ENCODE results near the gene ZNF175. TPM values are rescaled to one million over a fixed set of nuclear protein-coding genes. Genes with fewer than 3 reads are reported as not detected.

ZNF175 gene
- total RNA-seq, 1 donor from 2014 or later, result 11.0 TPM

- DNase-seq (ENCODE audit: low spot score), result no peak
- intact Hi-C loops (cut with micrococcal nuclease), result no loop called here
- H3K27ac Mint-ChIP-seq, result no peak overlapping the region
- H3K36me3 Mint-ChIP-seq (ENCODE audit: low read depth), result no peaks in the 10 kb centered on the region
- no peak overlapping the region for H3K4me3 Mint-ChIP-seq (ENCODE audit: low read depth)
- H3K4me1 Mint-ChIP-seq (ENCODE audit: low read depth), result no peaks in the 10 kb centered on the region
- H3K27me3 Mint-ChIP-seq (ENCODE audit: low read depth), result peaks cover 48% of the 10 kb centered on the region
- H3K9me3 Mint-ChIP-seq, result no peaks in the 10 kb centered on the region
Measured at GRCh38 chr19:51559240-51559639, 11.8 kb upstream of the ZNF175 start.

GRCh38 chr19:51560339-51560738 is 10.7 kb upstream of the ZNF175 start:
- Mint-ChIP-seq H3K9me3 (no peaks in the 10 kb centered on the region), H3K4me3 (ENCODE audit: low read depth) (no peak overlapping the region), H3K36me3 (ENCODE audit: low read depth) (no peaks in the 10 kb centered on the region), H3K4me1 (ENCODE audit: low read depth) (no peaks in the 10 kb centered on the region), H3K27me3 (ENCODE audit: low read depth) (peaks cover 47% of the 10 kb centered on the region), H3K27ac (no peak overlapping the region)
- DNase-seq (ENCODE audit: low spot score), result no peak
- intact Hi-C loops (cut with micrococcal nuclease), result no loop called here

- intact Hi-C loops (cut with micrococcal nuclease), result no loop called here
- H3K9me3 Mint-ChIP-seq, result no peaks in the 10 kb centered on the region
- H3K27ac Mint-ChIP-seq, result no peak overlapping the region
- H3K4me1 Mint-ChIP-seq (ENCODE audit: low read depth), result peaks cover 8% of the 10 kb centered on the region
- no peaks in the 10 kb centered on the region for H3K36me3 Mint-ChIP-seq (ENCODE audit: low read depth)
- DNase-seq (ENCODE audit: low spot score), result no peak
- H3K4me3 Mint-ChIP-seq (ENCODE audit: low read depth), result no peak overlapping the region
- H3K27me3 Mint-ChIP-seq (ENCODE audit: low read depth), result peaks cover 39% of the 10 kb centered on the region
Measured at GRCh38 chr19:51564791-51565190, 6.3 kb upstream of the ZNF175 start.

- Mint-ChIP-seq H3K4me3 (ENCODE audit: low read depth) (no peak overlapping the region), H3K4me1 (ENCODE audit: low read depth) (peaks cover 10% of the 10 kb centered on the region), H3K36me3 (ENCODE audit: low read depth) (no peaks in the 10 kb centered on the region), H3K9me3 (no peaks in the 10 kb centered on the region), H3K27me3 (ENCODE audit: low read depth) (peaks cover 35% of the 10 kb centered on the region), H3K27ac (no peak overlapping the region)
- no peak for DNase-seq (ENCODE audit: low spot score)
- intact Hi-C loops (cut with micrococcal nuclease), result no loop called here
Measured at GRCh38 chr19:51565583-51565982, 5.5 kb upstream of the ZNF175 start.

- intact Hi-C loops (cut with micrococcal nuclease), result no loop called here
- H3K4me3 Mint-ChIP-seq (ENCODE audit: low read depth), result no peak overlapping the region
- H3K27me3 Mint-ChIP-seq (ENCODE audit: low read depth), result peaks cover 28% of the 10 kb centered on the region
- no peak overlapping the region for H3K27ac Mint-ChIP-seq
- DNase-seq (ENCODE audit: low spot score), result no peak
- no peaks in the 10 kb centered on the region for H3K9me3 Mint-ChIP-seq
- H3K36me3 Mint-ChIP-seq (ENCODE audit: low read depth), result peaks cover 5% of the 10 kb centered on the region
- H3K4me1 Mint-ChIP-seq (ENCODE audit: low read depth), result peaks cover 15% of the 10 kb centered on the region
Measured at GRCh38 chr19:51566489-51567100, 4.5 kb upstream of the ZNF175 start.

- peaks cover 23% of the 10 kb centered on the region for H3K4me1 Mint-ChIP-seq (ENCODE audit: low read depth)
- H3K4me3 Mint-ChIP-seq (ENCODE audit: low read depth), result no peak overlapping the region
- H3K27me3 Mint-ChIP-seq (ENCODE audit: low read depth), result peaks cover 24% of the 10 kb centered on the region
- no peaks in the 10 kb centered on the region for H3K9me3 Mint-ChIP-seq
- intact Hi-C loops (cut with micrococcal nuclease), result no loop called here
- no peak for DNase-seq (ENCODE audit: low spot score)
- peaks cover 14% of the 10 kb centered on the region for H3K36me3 Mint-ChIP-seq (ENCODE audit: low read depth)
- H3K27ac Mint-ChIP-seq, result no peak overlapping the region
Measured at GRCh38 chr19:51567583-51567982, 3.5 kb upstream of the ZNF175 start.

- H3K4me3 Mint-ChIP-seq (ENCODE audit: low read depth), result no peak overlapping the region
- H3K4me1 Mint-ChIP-seq (ENCODE audit: low read depth), result peaks cover 28% of the 10 kb centered on the region
- DNase-seq (ENCODE audit: low spot score), result no peak
- intact Hi-C loops (cut with micrococcal nuclease), result no loop called here
- H3K9me3 Mint-ChIP-seq, result no peaks in the 10 kb centered on the region
- peaks cover 20% of the 10 kb centered on the region for H3K36me3 Mint-ChIP-seq (ENCODE audit: low read depth)
- H3K27me3 Mint-ChIP-seq (ENCODE audit: low read depth), result peaks cover 23% of the 10 kb centered on the region
- no peak overlapping the region for H3K27ac Mint-ChIP-seq
Measured at GRCh38 chr19:51568456-51568855, 2.6 kb upstream of the ZNF175 start.

- intact Hi-C loops (cut with micrococcal nuclease), result loop anchor here (1.0 to 5.0 kb wide), 3 partner anchors 23 to 36 kb away; no protein-coding TSS in a partner anchor
- Mint-ChIP-seq H3K27me3 (ENCODE audit: low read depth) (peaks cover 12% of the 10 kb centered on the region), H3K9me3 (no peaks in the 10 kb centered on the region)
Measured at GRCh38 chr19:51571599-51571998, 516 bp downstream of the ZNF175 start.

GRCh38 chr19:51572410-51572809 is 1.3 kb downstream of the ZNF175 start:
- H3K27me3 Mint-ChIP-seq (ENCODE audit: low read depth), result peaks cover 11% of the 10 kb centered on the region
- DNase-seq (ENCODE audit: low spot score), result no peak
- intact Hi-C loops (cut with micrococcal nuclease), result loop anchor here (5.0 kb wide), 1 partner anchor 35 kb away; no protein-coding TSS in a partner anchor
- peaks cover 44% of the 10 kb centered on the region for H3K36me3 Mint-ChIP-seq (ENCODE audit: low read depth)
- H3K4me1 Mint-ChIP-seq (ENCODE audit: low read depth), result peaks cover 22% of the 10 kb centered on the region
- H3K27ac Mint-ChIP-seq, result no peak overlapping the region
- no peaks in the 10 kb centered on the region for H3K9me3 Mint-ChIP-seq
- peak overlapping the region; percentile 97 for H3K4me3 Mint-ChIP-seq (ENCODE audit: low read depth)

More at GRCh38 chr19:51571599-51571998, 516 bp downstream of the ZNF175 start:
- Mint-ChIP-seq H3K4me3 (ENCODE audit: low read depth) (peak overlapping the region; percentile 97), H3K36me3 (ENCODE audit: low read depth) (peaks cover 36% of the 10 kb centered on the region), H3K27ac (peak overlapping the region; percentile 53), H3K4me1 (ENCODE audit: low read depth) (peaks cover 23% of the 10 kb centered on the region)
- DNase-seq (ENCODE audit: low spot score), result no peak

GRCh38 chr19:51572908-51573307 is 1.8 kb downstream of the ZNF175 start:
- Mint-ChIP-seq H3K9me3 (no peaks in the 10 kb centered on the region), H3K4me1 (ENCODE audit: low read depth) (peaks cover 22% of the 10 kb centered on the region), H3K4me3 (ENCODE audit: low read depth) (no peak overlapping the region), H3K27me3 (ENCODE audit: low read depth) (peaks cover 9% of the 10 kb centered on the region), H3K27ac (no peak overlapping the region), H3K36me3 (ENCODE audit: low read depth) (peaks cover 46% of the 10 kb centered on the region)
- intact Hi-C loops (cut with micrococcal nuclease), result loop anchor here (5.0 kb wide), 1 partner anchor 34 kb away; no protein-coding TSS in a partner anchor
- DNase-seq (ENCODE audit: low spot score), result no peak

GRCh38 chr19:51573331-51573730 is 2.2 kb downstream of the ZNF175 start:
- Mint-ChIP-seq H3K4me1 (ENCODE audit: low read depth) (peaks cover 22% of the 10 kb centered on the region), H3K27ac (no peak overlapping the region), H3K36me3 (ENCODE audit: low read depth) (peaks cover 48% of the 10 kb centered on the region), H3K4me3 (ENCODE audit: low read depth) (no peak overlapping the region), H3K27me3 (ENCODE audit: low read depth) (peaks cover 5% of the 10 kb centered on the region), H3K9me3 (no peaks in the 10 kb centered on the region)
- no peak for DNase-seq (ENCODE audit: low spot score)
- intact Hi-C loops (cut with micrococcal nuclease), result loop anchor here (5.0 kb wide), 1 partner anchor 34 kb away; no protein-coding TSS in a partner anchor

GRCh38 chr19:51576850-51577249 is 5.8 kb downstream of the ZNF175 start:
- no peak for DNase-seq (ENCODE audit: low spot score)
- Mint-ChIP-seq H3K9me3 (peaks cover 4% of the 10 kb centered on the region), H3K27me3 (ENCODE audit: low read depth) (no peaks in the 10 kb centered on the region), H3K4me3 (ENCODE audit: low read depth) (no peak overlapping the region), H3K27ac (no peak overlapping the region), H3K36me3 (ENCODE audit: low read depth) (peaks cover 62% of the 10 kb centered on the region), H3K4me1 (ENCODE audit: low read depth) (peaks cover 12% of the 10 kb centered on the region)
- intact Hi-C loops (cut with micrococcal nuclease), result no loop called here

- Mint-ChIP-seq H3K4me3 (ENCODE audit: low read depth) (no peak overlapping the region), H3K4me1 (ENCODE audit: low read depth) (no peaks in the 10 kb centered on the region), H3K36me3 (ENCODE audit: low read depth) (peaks cover 81% of the 10 kb centered on the region), H3K9me3 (peaks cover 69% of the 10 kb centered on the region), H3K27me3 (ENCODE audit: low read depth) (no peaks in the 10 kb centered on the region), H3K27ac (no peak overlapping the region)
- no peak for DNase-seq (ENCODE audit: low spot score)
- intact Hi-C loops (cut with micrococcal nuclease), result no loop called here
Measured at GRCh38 chr19:51586103-51586728, 15.1 kb downstream of the ZNF175 start.

Data from activated T-helper 2 cell treated with anti-CD3 and anti-CD28 coated beads, Interferon-gamma antibody, Interleukin-2, Interleukin-4, amounts not matched to agents 10 μg/mL and 5 μg/mL and 100 μg/mL, durations not matched to agents 14 hours and 24 hours and 36 hours (primary cell).